VCaP (cell line): ENCODE results near the gene SLC25A4.

ENCODE experiments used
- H3K27ac ChIP-seq: fragments of 450-650 bp; 2 replicates; pipeline ENCODE4 v1.5.1; 2017
- TF ChIP-seq, protein P1 (sequence below): fragments of 450-650 bp; conservative IDR thresholded peaks from 2 replicates; pipeline ENCODE4 v1.5.1; 2017; ENCODE audit warnings: mild to moderate bottlenecking, moderate library complexity

The SLC25A4 gene

DNA sequence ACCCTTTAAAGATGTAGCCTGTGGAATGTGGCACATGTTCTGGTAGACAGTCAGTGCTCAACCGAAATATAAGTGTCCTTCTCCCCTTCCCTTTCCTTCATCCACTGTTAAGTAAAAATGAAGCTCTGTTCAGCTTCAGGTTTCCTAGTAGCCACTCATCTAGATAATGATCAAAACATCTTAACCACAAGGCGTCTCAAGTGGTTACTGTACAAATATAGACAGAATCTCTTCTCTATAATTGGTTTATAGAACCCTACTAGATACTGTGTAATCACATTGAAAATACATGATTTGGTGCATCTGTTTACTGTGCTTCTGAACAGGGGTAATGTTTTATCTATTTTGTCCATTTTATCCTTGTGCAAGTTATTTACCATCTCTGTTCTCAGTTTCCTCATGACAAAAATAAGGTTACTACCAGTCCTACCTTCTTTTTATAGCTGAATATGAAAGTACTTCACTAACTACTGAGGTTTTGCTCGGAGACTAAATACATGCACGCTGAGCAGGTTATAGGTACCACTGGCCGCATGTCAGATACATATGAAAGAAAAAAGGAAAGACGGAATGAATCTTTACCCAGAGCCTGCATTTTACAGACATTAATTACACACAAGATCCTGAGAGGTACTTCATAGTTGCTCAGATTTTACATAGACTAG lies 20.3 kb upstream of the SLC25A4 start:
- TF ChIP-seq, protein P1, sequence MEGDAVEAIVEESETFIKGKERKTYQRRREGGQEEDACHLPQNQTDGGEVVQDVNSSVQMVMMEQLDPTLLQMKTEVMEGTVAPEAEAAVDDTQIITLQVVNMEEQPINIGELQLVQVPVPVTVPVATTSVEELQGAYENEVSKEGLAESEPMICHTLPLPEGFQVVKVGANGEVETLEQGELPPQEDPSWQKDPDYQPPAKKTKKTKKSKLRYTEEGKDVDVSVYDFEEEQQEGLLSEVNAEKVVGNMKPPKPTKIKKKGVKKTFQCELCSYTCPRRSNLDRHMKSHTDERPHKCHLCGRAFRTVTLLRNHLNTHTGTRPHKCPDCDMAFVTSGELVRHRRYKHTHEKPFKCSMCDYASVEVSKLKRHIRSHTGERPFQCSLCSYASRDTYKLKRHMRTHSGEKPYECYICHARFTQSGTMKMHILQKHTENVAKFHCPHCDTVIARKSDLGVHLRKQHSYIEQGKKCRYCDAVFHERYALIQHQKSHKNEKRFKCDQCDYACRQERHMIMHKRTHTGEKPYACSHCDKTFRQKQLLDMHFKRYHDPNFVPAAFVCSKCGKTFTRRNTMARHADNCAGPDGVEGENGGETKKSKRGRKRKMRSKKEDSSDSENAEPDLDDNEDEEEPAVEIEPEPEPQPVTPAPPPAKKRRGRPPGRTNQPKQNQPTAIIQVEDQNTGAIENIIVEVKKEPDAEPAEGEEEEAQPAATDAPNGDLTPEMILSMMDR, result no peak
- H3K27ac ChIP-seq, result no peak overlapping the region

GRCh38 chr4:185124006-185124405 lies 19.1 kb upstream of the SLC25A4 start:
- TF ChIP-seq, protein P1, result no peak
- H3K27ac ChIP-seq, result no peak overlapping the region

DNA sequence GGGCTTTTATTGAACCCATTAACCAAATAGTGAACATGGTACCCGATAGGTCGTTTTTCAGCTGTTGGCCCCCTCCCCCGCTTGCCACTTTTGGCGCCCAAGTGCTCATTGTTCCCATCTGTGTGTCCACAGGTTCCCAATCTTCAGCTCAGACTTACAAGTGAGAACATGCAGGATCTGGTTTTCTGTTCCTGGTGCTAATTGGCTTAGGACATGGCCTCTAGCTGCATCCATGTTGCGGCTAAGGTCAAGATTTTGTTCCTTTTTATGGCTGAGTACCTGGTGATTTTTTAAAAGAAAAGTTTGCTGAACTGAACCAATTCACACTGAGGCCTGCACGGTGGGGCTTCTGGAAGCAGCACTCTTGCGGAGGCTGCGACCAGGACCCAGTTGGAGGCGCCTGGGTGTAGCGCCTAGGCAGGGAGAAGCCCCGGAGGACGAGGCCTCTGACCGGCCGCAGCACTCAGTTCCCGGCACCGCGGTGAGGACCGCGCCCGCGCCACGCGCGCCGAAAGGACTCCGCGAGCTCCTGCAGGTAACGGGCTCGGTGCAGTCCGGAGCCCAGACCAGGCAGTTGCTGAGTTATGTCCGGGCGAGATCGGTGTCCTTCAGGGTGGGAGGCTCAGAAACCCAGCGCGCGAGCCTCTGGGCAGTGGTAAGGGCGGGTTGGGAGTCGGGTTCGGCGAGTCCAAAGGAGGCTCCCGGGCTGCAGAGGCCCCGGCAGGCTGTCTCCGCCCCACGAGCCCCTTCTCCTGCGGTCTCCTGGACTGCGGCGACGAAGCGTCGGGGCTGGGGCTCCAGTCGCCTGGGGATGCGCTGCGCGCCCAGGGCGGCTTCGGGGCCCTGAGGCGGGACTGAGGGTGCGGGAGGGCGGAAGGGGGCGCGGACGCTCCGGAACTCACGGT lies 15.8 kb upstream of the SLC25A4 start:
- TF ChIP-seq, protein P1, result no peak
- no peak overlapping the region; the same call in 1 of the 2 replicates for H3K27ac ChIP-seq

GRCh38 chr4:185128272-185129119 lies 14.6 kb upstream of the SLC25A4 start:
- peak overlapping the region; percentile 13; the same call in 1 of the 2 replicates for H3K27ac ChIP-seq
- TF ChIP-seq, protein P1, result no peak

DNA sequence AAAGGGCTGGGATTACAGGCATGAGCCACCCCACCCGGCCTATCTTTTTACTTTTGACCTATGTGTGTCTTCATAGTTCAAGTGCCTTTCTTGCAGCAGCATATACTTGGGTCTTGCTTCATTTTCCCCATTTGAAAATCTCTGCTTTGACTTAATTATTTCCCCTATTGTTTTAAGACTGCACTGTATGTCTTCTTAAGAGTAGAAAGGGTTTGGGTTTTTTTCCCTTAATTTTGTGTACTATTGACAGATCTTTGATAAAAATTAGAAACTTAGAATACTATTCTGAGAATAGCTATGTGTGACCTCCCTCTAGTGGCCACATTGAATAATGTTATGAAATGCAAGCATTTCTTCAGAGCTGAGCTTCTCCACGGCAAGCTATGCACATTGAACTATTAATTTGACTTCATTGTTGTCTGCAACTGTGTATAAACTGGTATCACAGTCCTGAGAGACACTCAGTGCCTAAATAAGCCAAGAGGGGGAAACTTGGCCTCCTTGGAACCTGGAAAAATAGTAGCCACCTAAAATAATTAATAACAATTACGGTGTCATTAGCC lies 8.7 kb upstream of the SLC25A4 start:
- TF ChIP-seq, protein P1, result peak; percentile 87
- no peak overlapping the region for H3K27ac ChIP-seq

GRCh38 chr4:185137233-185137925 lies 5.7 kb upstream of the SLC25A4 start:
- no peak overlapping the region for H3K27ac ChIP-seq
- TF ChIP-seq, protein P1, result no peak
